Mucosa of gallbladder (tissue), 1 donor: Measurements from ENCODE around the gene SCIN. TPM values are rescaled to one million over a fixed set of nuclear protein-coding genes. Genes with fewer than 3 reads are reported as not detected.

Experiments
- DNase-seq: peaks from one replicate; pipeline ENCODE4 v3.0.0-alpha.2; 2020; ENCODE audit warnings: low spot score
- total RNA-seq: library from RNA; stranded (reverse); gene quantifications from one replicate; pipeline ENCODE4 v1.2.1, GENCODE V29; 2021
- donor health status: DM: no; HTN: no; CAD: no.

The SCIN gene
- total RNA-seq, 1 donor from 2014 or later, result 10.6 TPM

- DNase-seq, result no peak
These were observed 3.5 kb upstream of the SCIN start for GRCh38 chr7:12567015-12567414.

GRCh38 chr7:12569673-12570072 lies 847 bp upstream of the SCIN start:
- DNase-seq, result no peak

- DNase-seq, result peak; percentile 38
These were observed 369 bp upstream of the SCIN start for GRCh38 chr7:12570168-12570533.

GRCh38 chr7:12571691-12572090 lies 1.2 kb downstream of the SCIN start:
- DNase-seq, result no peak

- no peak for DNase-seq
These were observed 2.5 kb downstream of the SCIN start for GRCh38 chr7:12572941-12573575.

- no peak for DNase-seq
These were observed 3.4 kb downstream of the SCIN start for GRCh38 chr7:12573885-12574284.

GRCh38 chr7:12578930-12579640 lies 8.6 kb downstream of the SCIN start:
- no peak for DNase-seq

- no peak for DNase-seq
These were observed 11.4 kb downstream of the SCIN start for GRCh38 chr7:12581897-12582296.

- no peak for DNase-seq
These were observed 11.8 kb downstream of the SCIN start for GRCh38 chr7:12582362-12582761.

- no peak for DNase-seq
These were observed 12.7 kb downstream of the SCIN start for GRCh38 chr7:12583176-12583575.

GRCh38 chr7:12583922-12584321 lies 13.4 kb downstream of the SCIN start:
- DNase-seq, result no peak

- DNase-seq, result peak; percentile 51
These were observed 14.4 kb downstream of the SCIN start for GRCh38 chr7:12584930-12585329.

- DNase-seq, result no peak
These were observed 15.8 kb downstream of the SCIN start for GRCh38 chr7:12586271-12586670.

- no peak for DNase-seq
These were observed 17.9 kb downstream of the SCIN start for GRCh38 chr7:12588259-12588904.

- no peak for DNase-seq
These were observed 20.0 kb downstream of the SCIN start for GRCh38 chr7:12590559-12590958.

- no peak for DNase-seq
These were observed 23.8 kb downstream of the SCIN start for GRCh38 chr7:12594122-12594897.

- no peak for DNase-seq
These were observed 24.6 kb downstream of the SCIN start for GRCh38 chr7:12595148-12595547.

GRCh38 chr7:12596225-12596790 lies 25.8 kb downstream of the SCIN start:
- no peak for DNase-seq

GRCh38 chr7:12601302-12601869 lies 30.9 kb downstream of the SCIN start:
- DNase-seq, result no peak

- no peak for DNase-seq
These were observed 36.6 kb downstream of the SCIN start for GRCh38 chr7:12607134-12607533.

- no peak for DNase-seq
These were observed 39.0 kb downstream of the SCIN start for GRCh38 chr7:12609561-12609960.

GRCh38 chr7:12610899-12611298 lies 40.4 kb downstream of the SCIN start:
- no peak for DNase-seq
